ENCODE data around the gene MID1.

GRCh38 chrX:10600479-10600878 is 19.9 kb downstream of the MID1 start:
- TF ChIP-seq ZFP36 (IDR thresholded peaks at IDR 0.05; ENCODE audit: borderline replicate concordance, partially characterized antibody) (no peak), BCL3 (IDR thresholded peaks at IDR 0.05) (no peak)
